HG02938 (cell line): ENCODE results near the gene RHD.
"Not testable (repeated sequence)": the region's sequence is repeated elsewhere in the genome, so short reads cannot be mapped to it uniquely, and the experiment has no call there.

ENCODE experiments used
- ATAC-seq: cut with Tn5 transposase; IDR thresholded peaks from one replicate; pipeline ENCODE4 v1.9.1; 2021; ENCODE audit warnings: mild to moderate bottlenecking, moderate library complexity; ENCODE audit not compliant: unreplicated experiment

Gene RHD

GRCh38 chr1:25272238-25272637 is at the start of gene RHD:
Gene RHD (plus strand): TSS chr1:25272509. CDS start chr1:25272548, 39 bp downstream.
- not testable (repeated sequence) for ATAC-seq

DNA sequence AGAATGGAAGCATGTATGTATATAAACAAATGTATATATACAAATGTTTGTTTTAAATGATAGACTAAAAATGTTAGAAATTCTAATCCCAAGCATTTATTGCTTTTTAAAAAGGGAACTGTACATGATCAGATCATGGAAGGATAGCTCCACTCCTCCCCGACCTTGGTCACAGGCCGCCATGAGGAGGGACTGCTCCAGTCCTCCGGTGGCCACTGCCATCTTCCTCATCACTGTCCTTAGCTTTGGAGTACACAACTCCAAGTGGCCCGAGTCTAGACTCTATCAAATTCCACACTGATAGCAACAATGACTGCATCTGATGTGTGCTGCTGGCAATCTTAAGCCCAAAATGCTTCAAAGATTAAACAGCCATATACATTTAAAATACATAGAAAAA is 49.7 kb upstream of the RHD start:
- ATAC-seq = no peak

GRCh38 chr1:25223471-25223870 is 48.8 kb upstream of the RHD start:
- ATAC-seq = no peak

DNA sequence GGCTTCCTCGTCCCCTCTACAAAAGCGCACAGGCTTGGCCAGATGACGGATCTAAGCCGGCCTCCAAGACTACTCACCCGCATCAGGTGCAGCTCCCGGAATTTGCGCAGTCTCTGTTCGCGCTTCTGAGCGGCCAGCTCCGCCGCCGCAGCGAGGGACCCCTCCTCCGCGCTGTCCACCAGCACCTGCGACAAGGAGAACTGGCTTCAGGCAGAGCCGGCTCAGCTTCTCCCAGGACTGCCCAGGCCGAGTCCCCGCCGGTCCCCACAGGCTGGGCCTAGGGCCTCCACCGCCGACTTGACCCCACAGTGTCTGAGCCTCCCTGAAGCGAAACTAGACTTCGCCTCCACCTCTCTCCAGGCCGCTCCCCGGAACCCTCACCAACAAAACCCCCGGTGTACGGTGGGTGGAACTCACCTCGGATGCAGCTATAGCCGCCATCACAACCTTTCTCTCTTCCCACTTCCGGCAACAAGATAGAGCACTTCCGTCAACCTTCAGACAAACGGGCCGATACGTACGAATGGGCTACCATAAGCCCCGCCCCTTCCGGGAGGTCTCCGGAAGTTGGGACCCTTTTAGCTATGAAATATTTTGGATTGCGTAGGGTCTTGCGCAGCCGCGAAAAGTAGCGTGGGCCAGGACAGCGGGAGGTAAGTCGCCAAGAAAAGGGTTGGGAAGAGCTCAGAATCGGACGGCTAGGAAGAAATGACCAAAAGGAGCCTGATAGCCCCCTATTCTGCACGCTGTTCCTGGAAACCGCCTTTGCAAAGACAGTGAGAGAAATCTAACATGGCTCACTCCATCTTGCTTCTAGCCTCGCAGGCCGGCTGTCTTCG is 40.1 kb upstream of the RHD start, which contains the start of gene SYF2:
Gene SYF2, minus strand, starts transcription at position 476 of the 839 bp plus-strand sequence. Its CDS starts 35 bp downstream, at position 441.
- ATAC-seq = peak; percentile 80

- ATAC-seq = peak; percentile 53
These were observed 39.2 kb upstream of the RHD start for GRCh38 chr1:25232866-25233784.

DNA sequence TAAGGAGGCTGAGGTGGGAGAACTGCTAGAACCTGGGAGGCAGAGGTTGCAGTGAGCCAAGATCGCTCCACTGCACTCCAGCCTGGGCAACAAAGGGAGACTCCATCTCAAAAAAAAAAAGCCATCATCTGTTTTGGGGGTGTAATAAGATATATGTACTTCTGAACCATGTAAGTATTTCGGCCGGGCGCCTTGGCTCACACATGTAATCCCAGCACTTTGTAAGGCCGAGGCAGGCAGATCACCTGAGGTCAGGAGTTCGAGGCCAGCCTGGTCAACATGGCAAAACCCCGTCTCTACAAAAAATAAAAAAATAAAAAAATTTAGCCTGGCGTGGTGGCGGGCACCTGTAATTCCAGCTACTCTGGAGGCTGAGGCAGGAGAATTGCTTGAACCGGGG is 36.9 kb upstream of the RHD start:
- ATAC-seq = not testable (repeated sequence)

- ATAC-seq = not testable (repeated sequence)
These were observed 36.0 kb upstream of the RHD start for GRCh38 chr1:25236261-25236660.

- ATAC-seq = no peak
These were observed 34.3 kb upstream of the RHD start for GRCh38 chr1:25238046-25238445.

DNA sequence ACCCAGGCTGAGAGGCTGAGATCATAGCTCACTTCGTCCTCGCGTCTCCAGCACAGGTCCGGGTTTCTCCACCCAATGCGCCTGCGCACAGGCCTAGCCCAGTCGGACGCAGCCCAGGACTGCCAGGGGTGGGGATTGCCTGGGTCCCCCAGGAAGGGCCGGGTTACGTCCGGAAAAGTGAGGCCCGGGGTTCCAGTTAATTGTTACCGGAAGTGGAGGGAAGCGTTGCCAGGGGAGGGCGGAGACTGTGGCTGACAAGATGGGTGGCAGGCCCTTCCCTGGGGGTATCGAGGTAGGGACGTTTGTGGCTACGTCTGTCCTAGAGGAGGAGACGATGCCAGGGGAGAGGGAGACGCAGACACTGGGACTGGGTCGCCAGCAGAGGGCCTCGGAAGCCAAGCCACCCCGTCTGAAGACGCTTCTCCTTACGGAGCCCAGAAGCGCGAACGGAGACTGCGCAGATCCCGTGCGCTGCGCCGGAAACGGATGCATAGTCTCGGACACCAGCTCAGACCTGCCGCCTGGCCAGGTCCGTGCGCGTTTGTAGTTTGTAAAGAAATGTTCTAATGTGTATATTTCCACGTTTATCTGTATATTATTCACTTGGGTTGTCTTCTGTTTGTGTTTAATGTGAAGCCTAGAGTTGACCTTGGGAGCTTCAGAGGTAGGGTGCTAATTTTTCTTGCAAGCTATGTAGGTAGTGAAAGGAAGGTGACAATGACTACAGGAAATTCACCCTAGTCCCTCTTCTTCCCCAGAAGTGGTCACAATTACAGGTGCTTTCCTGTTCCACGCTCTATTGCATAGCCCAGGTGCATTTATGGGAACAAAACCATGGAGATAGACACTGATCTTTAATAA is 32.4 kb upstream of the RHD start:
- ATAC-seq = peak; percentile 74

- ATAC-seq = no peak
These were observed 28.4 kb upstream of the RHD start for GRCh38 chr1:25243907-25244306.

DNA sequence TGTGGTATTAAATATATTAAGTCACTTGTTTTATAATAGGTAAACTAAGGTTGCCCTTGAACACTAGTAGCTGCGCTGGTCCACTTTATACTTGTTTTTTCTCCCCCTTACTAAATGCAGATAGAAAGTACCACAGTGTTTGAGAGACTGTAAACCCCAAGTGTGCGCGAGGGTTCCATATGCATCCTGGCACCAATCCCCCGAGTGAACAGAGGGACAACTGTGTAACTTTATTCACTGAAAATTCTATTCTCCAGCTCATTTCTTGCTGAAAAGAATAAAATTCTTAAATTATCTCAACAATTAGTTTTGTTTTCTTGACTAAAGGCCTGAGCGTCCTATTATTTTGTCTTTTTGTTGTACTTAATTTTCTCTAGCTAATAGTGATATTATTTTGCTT is 26.9 kb upstream of the RHD start:
- no peak for ATAC-seq

DNA sequence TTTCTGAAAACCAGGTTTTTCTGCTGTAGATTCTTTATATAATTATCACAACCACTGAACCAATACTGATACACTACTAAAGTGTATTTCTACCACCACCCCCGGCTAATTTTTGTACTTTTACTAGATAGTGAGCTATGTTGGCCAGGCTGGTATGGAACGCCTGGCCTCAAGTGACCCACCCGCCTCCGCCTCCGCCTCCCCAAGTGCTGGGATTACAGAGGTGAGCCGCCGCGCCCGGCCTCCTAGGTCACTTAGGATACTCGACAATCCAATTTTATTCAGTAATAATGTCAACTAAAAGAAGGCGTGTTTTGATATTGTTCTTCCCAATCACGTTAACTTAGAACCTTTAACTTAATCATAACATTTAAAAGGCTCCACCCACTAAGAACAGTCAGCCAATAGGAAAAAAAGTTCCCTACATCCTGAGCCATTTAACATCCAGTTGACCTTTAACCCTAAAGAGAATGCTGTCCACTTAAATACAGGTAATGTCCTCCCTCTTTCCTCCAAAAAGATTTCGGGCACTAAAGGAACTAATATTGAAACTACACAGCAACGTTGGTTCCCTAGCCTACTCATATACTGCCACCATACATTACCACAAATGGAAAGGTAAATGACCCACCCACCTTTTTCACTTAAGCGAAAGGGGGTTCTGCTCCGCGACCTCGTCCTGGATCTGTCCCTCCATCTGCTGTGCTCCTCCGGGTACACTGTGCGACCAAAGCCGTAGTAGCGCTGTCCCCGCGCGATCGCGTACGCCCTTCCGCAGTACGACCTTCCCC is 26.3 kb upstream of the RHD start:
- no peak for ATAC-seq

DNA sequence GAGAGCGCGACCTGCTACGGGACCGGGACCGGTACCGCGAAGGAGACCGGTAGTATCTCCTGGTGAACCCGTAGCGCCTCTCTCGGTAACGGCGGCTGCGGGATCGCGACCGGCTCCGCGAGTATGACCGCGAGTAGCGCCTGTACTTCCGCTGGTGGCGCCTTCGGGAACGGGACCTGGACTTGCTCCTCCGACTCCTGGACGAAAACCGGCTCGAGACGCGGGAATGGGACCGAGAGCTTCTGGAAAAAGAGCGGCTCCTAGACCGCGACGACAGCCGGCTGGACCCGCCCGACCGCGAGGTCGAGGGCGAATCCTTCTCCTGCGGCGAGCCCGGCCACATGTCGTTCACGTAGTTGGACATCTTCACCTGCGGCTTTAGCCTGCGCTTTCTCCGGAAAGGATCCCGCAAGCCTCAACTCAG is 25.7 kb upstream of the RHD start:
- ATAC-seq = no peak

- ATAC-seq = peak; percentile 81
These were observed 25.1 kb upstream of the RHD start, which contains the start of gene RSRP1 for GRCh38 chr1:25247024-25247828. Gene RSRP1 (minus strand): TSS chr1:25247454. CDS start chr1:25246963, 491 bp downstream.

DNA sequence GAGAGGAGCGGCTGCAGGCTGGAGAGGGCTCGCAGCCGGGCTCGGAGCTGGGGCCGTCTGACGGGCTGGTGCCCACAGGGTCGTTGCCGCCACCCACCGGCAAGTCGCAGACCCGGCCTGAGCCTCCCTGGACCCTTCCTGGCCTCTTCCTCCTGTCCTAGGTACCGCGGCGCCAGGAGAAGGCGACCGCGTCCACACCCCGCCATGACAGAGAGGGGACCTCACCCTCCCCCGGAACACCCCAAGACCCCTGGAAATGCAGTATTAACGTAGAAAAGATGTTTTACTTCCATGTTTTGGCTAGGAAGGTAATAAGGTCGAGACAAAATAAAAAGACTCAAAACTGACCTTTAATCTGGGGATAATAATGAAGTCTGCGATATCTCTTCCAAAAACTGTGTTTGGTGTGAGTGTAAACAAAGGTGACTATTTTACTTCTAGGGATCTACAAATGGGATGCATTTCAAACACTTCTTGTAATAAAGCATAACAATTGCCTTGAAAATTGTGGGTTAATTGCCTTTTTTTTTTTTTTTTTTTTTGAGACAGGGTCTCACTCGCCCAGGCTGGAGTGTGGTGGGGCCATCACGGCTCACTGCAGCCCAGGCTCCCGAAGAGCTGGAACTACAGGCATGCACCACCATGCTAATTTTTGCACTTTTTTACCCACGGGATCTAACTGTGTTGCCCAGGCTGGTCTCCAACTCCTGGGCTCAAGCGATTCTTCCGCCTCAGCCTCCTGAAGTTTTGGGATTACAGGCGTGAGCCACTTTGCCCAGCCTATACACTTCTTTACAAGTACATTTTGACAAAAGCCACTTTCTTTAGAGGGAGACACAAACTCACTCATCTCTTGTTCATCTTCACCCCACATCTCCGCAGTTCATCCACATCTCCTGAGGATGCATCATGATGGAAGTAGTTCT is 24.2 kb upstream of the RHD start:
- ATAC-seq = no peak

DNA sequence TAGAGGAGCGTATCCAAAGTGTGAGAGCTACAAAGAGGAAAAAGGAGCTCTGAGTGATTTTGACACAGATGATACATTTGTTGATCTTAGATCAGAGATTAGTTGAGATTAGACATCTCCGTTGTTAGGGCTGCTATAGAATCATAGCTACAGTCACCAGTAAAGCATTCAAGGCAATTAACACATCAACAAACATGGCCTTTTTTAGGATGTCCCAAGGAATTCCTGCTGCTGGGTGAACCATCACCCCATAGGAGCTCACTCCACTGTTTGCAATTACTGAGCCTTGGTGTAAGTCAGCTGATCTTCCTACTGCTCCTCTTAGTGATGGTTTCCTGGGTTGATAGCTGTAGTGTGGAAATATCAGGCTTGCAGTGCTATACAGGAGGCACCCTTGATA is 18.4 kb upstream of the RHD start:
- ATAC-seq = no peak

GRCh38 chr1:25255706-25256577 is 16.4 kb upstream of the RHD start:
- no peak for ATAC-seq
